Trophoblast cell (in vitro differentiated cells and primary cell): ENCODE data around the gene TXNL1.

Experiments
- DNase-seq, 2 donors: peaks; one replicate each; pipeline ENCODE4 v3.0.0-alpha.2; 2016
- H2AFZ ChIP-seq: 2 replicates; pipeline ENCODE4 v1.6.1; 2013; ENCODE audit warnings: low read length, moderate library complexity, mild to moderate bottlenecking; ENCODE audit not compliant: insufficient read depth, poor library complexity
- H2AK5ac ChIP-seq: 2 replicates; pipeline ENCODE4 v1.6.1; 2013; ENCODE audit warnings: mild to moderate bottlenecking, low read length
- H2BK120ac ChIP-seq: 2 replicates; pipeline ENCODE4 v1.6.1; 2013; ENCODE audit warnings: low read length, mild to moderate bottlenecking, moderate library complexity; ENCODE audit not compliant: insufficient read depth, poor library complexity
- H2BK12ac ChIP-seq: 2 replicates; pipeline ENCODE4 v1.6.1; 2013; ENCODE audit warnings: mild to moderate bottlenecking, low read length, moderate library complexity
- H2BK5ac ChIP-seq: 2 replicates; pipeline ENCODE4 v1.6.1; 2013; ENCODE audit warnings: low read length, low read depth, moderate library complexity, mild to moderate bottlenecking; ENCODE audit not compliant: poor library complexity
- H3K14ac ChIP-seq: 2 replicates; pipeline ENCODE4 v1.6.1; 2013; ENCODE audit warnings: mild to moderate bottlenecking, low read length
- H3K18ac ChIP-seq: 2 replicates; pipeline ENCODE4 v1.6.1; 2013; ENCODE audit warnings: mild to moderate bottlenecking, low read length
- H3K23ac ChIP-seq: 2 replicates; pipeline ENCODE4 v1.6.1; 2013; ENCODE audit warnings: low read length
- H3K27ac ChIP-seq: 2 replicates; pipeline ENCODE4 v1.5.1; 2013; ENCODE audit warnings: low read depth, mild to moderate bottlenecking, inconsistent platforms, low read length, moderate library complexity
- H3K27me3 ChIP-seq: 2 replicates; pipeline ENCODE4 v1.6.1; 2013; ENCODE audit warnings: inconsistent platforms, mild to moderate bottlenecking, low read length, moderate library complexity; ENCODE audit not compliant: insufficient read depth
- H3K36me3 ChIP-seq, 2 experiments: 1 replicate in 1 of 2; 2 replicates in 1 of 2; pipeline ENCODE4 v1.6.1; 2013; ENCODE audit warnings: low read length in 2 of 2, mild to moderate bottlenecking in 2 of 2, moderate library complexity in 1 of 2; ENCODE audit not compliant: insufficient read depth in 2 of 2, control insufficient read depth in 1 of 2
- H3K4ac ChIP-seq: 2 replicates; pipeline ENCODE4 v1.6.1; 2013; ENCODE audit warnings: low read depth, mild to moderate bottlenecking, low read length, moderate library complexity
- H3K4me1 ChIP-seq, 2 experiments: 1 replicate in 1 of 2; 2 replicates in 1 of 2; pipeline ENCODE4 v1.6.1; 2013; ENCODE audit warnings: low read length in 2 of 2, mild to moderate bottlenecking in 2 of 2, moderate library complexity in 1 of 2; ENCODE audit not compliant: insufficient read depth in 2 of 2, control insufficient read depth in 1 of 2
- H3K4me2 ChIP-seq: 2 replicates; pipeline ENCODE4 v1.6.1; 2013; ENCODE audit warnings: inconsistent platforms, mild to moderate bottlenecking, low read length, moderate library complexity
- H3K4me3 ChIP-seq: 2 replicates; pipeline ENCODE4 v1.5.1; 2013; ENCODE audit warnings: mild to moderate bottlenecking, low read depth, low read length, inconsistent platforms
- H3K79me1 ChIP-seq: one replicate; pipeline ENCODE4 v1.6.1; 2013; ENCODE audit warnings: low read length
- H3K79me2 ChIP-seq: 2 replicates; pipeline ENCODE4 v1.6.1; 2013; ENCODE audit warnings: low read length, mild to moderate bottlenecking; ENCODE audit not compliant: control insufficient read depth, insufficient read depth, poor library complexity
- H3K9ac ChIP-seq: 2 replicates; pipeline ENCODE4 v1.6.1; 2013; ENCODE audit warnings: mild to moderate bottlenecking, low read length
- H3K9me3 ChIP-seq: 2 replicates; pipeline ENCODE4 v1.6.1; 2013; ENCODE audit warnings: low read depth, mild to moderate bottlenecking, control low read depth, inconsistent platforms, low read length; ENCODE audit not compliant: insufficient read depth
- H4K12ac ChIP-seq: 2 replicates; pipeline ENCODE4 v1.6.1; 2013; ENCODE audit warnings: low read depth, mild to moderate bottlenecking, low read length, moderate library complexity
- H4K8ac ChIP-seq: 2 replicates; pipeline ENCODE4 v1.6.1; 2013; ENCODE audit warnings: low read depth, mild to moderate bottlenecking, low read length, moderate library complexity
- H4K91ac ChIP-seq: one replicate; pipeline ENCODE4 v1.6.1; 2013; ENCODE audit warnings: low read depth, mild to moderate bottlenecking, low read length, moderate library complexity
- WGBS: extraction: QIAGEN DNeasy Blood & Tissue Kit; methylation state at CpG from one replicate; pipeline ENCODE4 v1.1.7; 2013; ENCODE audit warnings: missing lambda C conversion rate; ENCODE audit not compliant: insufficient read length, insufficient coverage; ENCODE audit errors: extremely low coverage; 5-methylcytosine and 5-hydroxymethylcytosine counted together

TXNL1 gene

DNA sequence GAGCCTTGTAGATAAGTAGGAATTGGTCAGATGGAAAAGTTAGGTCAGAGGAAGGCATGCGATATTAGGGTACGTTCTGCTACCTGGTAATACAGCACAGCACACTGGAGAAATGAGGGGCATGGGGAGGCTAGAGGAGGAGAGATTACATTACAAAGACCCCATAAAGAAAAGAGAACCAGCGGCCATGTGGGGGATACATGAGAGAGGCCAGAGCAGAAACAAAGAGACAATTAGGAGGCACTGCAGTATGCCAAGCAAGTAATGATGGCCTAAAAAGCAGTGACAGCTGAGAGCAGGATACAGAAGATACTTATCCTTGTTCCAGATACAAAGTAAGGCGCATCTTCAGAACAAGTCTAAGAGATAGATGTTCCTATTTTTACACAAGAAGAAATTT, 40.0 kb downstream of the TXNL1 start:
- H3K14ac ChIP-seq, result no peak overlapping the region
- DNase-seq, result no peak
- H2BK12ac ChIP-seq, result no peak overlapping the region
- H3K4me1 ChIP-seq, result no peaks in the 10 kb centered on the region
- H3K79me1 ChIP-seq, result no peaks in the 10 kb centered on the region
- H2AFZ ChIP-seq, result no peak overlapping the region
- no peaks in the 10 kb centered on the region for H3K79me2 ChIP-seq
- no peaks in the 10 kb centered on the region for H3K9me3 ChIP-seq
- H3K36me3 ChIP-seq, result peaks cover 0 to 3% of the 10 kb centered on the region in 2 experiments
- H3K18ac ChIP-seq, result no peak overlapping the region
- H2BK120ac ChIP-seq, result no peak overlapping the region
- H3K4me2 ChIP-seq, result no peak overlapping the region
- H2AK5ac ChIP-seq, result no peak overlapping the region
- H3K27me3 ChIP-seq, result no peaks in the 10 kb centered on the region
- H2BK5ac ChIP-seq, result no peak overlapping the region
- no peak overlapping the region for H4K8ac ChIP-seq
- H3K4ac ChIP-seq, result no peak overlapping the region
- no CpG with 5 or more reads among the region's 4 CpGs for WGBS
- H3K9ac ChIP-seq, result no peak overlapping the region
- H4K12ac ChIP-seq, result no peak overlapping the region
- no peak overlapping the region for H3K27ac ChIP-seq
- peak overlapping the region; percentile 98 for H3K23ac ChIP-seq
- no peak overlapping the region for H4K91ac ChIP-seq
- no peak overlapping the region for H3K4me3 ChIP-seq

DNA sequence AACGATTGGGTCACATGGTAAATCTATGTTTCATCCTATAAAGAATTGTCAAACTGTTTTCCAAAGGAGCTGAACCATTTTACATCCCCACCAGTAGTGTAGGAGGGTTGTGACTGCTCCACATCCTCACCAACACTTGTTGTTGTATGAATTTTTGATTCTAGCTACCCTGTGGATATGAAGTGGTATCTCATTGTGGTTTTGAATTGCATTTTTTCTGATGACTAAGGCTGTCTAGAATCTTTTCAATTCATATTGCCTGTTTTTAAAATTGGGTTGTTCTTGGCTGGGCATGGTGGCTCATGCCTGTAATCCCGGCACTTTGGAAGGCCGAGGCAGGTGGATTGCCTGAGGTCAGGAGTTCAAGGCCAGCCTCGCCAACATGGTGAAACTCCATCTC, 44.5 kb downstream of the TXNL1 start:
- no peak overlapping the region for H2AK5ac ChIP-seq
- no peak overlapping the region for H2BK120ac ChIP-seq
- H3K27ac ChIP-seq, result no peak overlapping the region
- no peaks in the 10 kb centered on the region for H3K9me3 ChIP-seq
- H3K79me1 ChIP-seq, result no peaks in the 10 kb centered on the region
- no peak overlapping the region for H3K14ac ChIP-seq
- H4K8ac ChIP-seq, result no peak overlapping the region
- no peak overlapping the region for H4K91ac ChIP-seq
- WGBS, result no CpG with 5 or more reads among the region's 4 CpGs
- no peak for DNase-seq
- no peak overlapping the region for H3K4ac ChIP-seq
- H2BK5ac ChIP-seq, result no peak overlapping the region
- no peak overlapping the region for H4K12ac ChIP-seq
- no peaks in the 10 kb centered on the region for H3K36me3 ChIP-seq
- H3K23ac ChIP-seq, result no peak overlapping the region
- H3K4me1 ChIP-seq, result no peaks in the 10 kb centered on the region
- no peak overlapping the region for H3K4me3 ChIP-seq
- no peaks in the 10 kb centered on the region for H3K27me3 ChIP-seq
- H2AFZ ChIP-seq, result no peak overlapping the region
- H2BK12ac ChIP-seq, result no peak overlapping the region
- no peak overlapping the region for H3K4me2 ChIP-seq
- H3K18ac ChIP-seq, result no peak overlapping the region
- H3K9ac ChIP-seq, result no peak overlapping the region
- no peaks in the 10 kb centered on the region for H3K79me2 ChIP-seq

- H3K27me3 ChIP-seq, result no peaks in the 10 kb centered on the region
- WGBS, result no CpG with 5 or more reads among the region's 3 CpGs
Observed at GRCh38 chr18:56580026-56580425, 58.4 kb downstream of the TXNL1 start.

DNA sequence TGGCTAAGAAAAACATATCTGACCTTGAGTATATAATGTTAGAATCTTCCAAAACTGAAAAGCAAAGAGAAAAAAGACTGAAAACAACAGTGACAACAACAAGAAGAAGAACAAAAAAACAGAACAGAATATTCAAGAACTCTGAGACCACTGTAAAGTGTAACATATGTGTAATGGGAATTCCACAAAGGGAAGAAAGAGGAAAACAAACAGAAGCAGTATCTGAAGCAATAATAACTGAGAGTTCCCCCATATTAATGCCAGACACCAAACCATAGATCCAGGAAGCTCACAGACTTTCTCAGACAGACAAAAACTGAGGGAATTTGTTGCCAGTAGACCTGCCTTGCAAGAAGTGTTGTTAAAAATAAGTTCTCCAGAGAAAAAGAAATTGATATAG, 58.9 kb downstream of the TXNL1 start:
- no peak overlapping the region for H3K9ac ChIP-seq
- no peak overlapping the region for H2BK12ac ChIP-seq
- H2AFZ ChIP-seq, result no peak overlapping the region
- H3K14ac ChIP-seq, result no peak overlapping the region
- no peaks in the 10 kb centered on the region for H3K9me3 ChIP-seq
- no peak overlapping the region for H2AK5ac ChIP-seq
- no peak overlapping the region for H3K4me2 ChIP-seq
- no peaks in the 10 kb centered on the region for H3K79me1 ChIP-seq
- peaks cover 0 to 4% of the 10 kb centered on the region in 2 experiments for H3K4me1 ChIP-seq
- H3K27me3 ChIP-seq, result no peaks in the 10 kb centered on the region
- H4K12ac ChIP-seq, result no peak overlapping the region
- no peak overlapping the region for H4K8ac ChIP-seq
- H3K27ac ChIP-seq, result no peak overlapping the region
- DNase-seq, result no peak
- H3K4ac ChIP-seq, result no peak overlapping the region
- H3K36me3 ChIP-seq, result no peaks in the 10 kb centered on the region
- no peak overlapping the region for H2BK5ac ChIP-seq
- no peak overlapping the region for H3K4me3 ChIP-seq
- no peak overlapping the region for H3K18ac ChIP-seq
- no peak overlapping the region for H3K23ac ChIP-seq
- H4K91ac ChIP-seq, result no peak overlapping the region
- H2BK120ac ChIP-seq, result no peak overlapping the region
- H3K79me2 ChIP-seq, result no peaks in the 10 kb centered on the region

More at GRCh38 chr18:56580026-56580425, 58.4 kb downstream of the TXNL1 start:
- Histone ChIP-seq H4K12ac (no peak overlapping the region), H3K4me3 (no peak overlapping the region), H3K4me2 (no peak overlapping the region), H3K36me3 (no peaks in the 10 kb centered on the region), H2AK5ac (no peak overlapping the region), H3K4me1 (peaks cover 0 to 2% of the 10 kb centered on the region in 2 experiments), H3K79me1 (no peaks in the 10 kb centered on the region), H4K8ac (no peak overlapping the region), H3K9me3 (no peaks in the 10 kb centered on the region), H3K18ac (no peak overlapping the region), H3K9ac (no peak overlapping the region), H2BK120ac (no peak overlapping the region), H4K91ac (no peak overlapping the region), H2BK12ac (no peak overlapping the region), H2AFZ (no peak overlapping the region), H3K4ac (no peak overlapping the region), H3K14ac (no peak overlapping the region), H3K23ac (no peak overlapping the region), H2BK5ac (no peak overlapping the region), H3K27ac (no peak overlapping the region), H3K79me2 (no peaks in the 10 kb centered on the region)
- no peak for DNase-seq
